GM12878 (cell line): ENCODE results near the gene APCDD1L. TPM values are rescaled to one million over a fixed set of nuclear protein-coding genes. Genes with fewer than 3 reads are reported as not detected.

ENCODE experiments used
- ATAC-seq: fragments of 200-7000 bp; cut with Tn5 transposase; 3 replicates; pipeline ENCODE4 v1.9.1; 2020; ENCODE audit warnings: mild to moderate bottlenecking, moderate library complexity
- BruUV-seq: library from RNA; stranded (reverse); fragments of 400-500 nt; replicated peaks from 2 replicates; lab custom pipeline; 2021; lab: Mats Ljungman, UMichigan
- CTCF ChIA-PET: fragments of 300-600 bp; sonication (Branson Sonifier 250); formaldehyde crosslinking; extraction: SDS; loops from one replicate; lab custom pipeline; 2021; ENCODE audit warnings: inconsistent platforms; lab: Yijun Ruan, JAX
- POLR2A ChIA-PET: fragments of 350-600 bp; formaldehyde crosslinking; extraction: SDS; loops from one replicate; lab custom pipeline; 2021; ENCODE audit warnings: inconsistent platforms; lab: Charles Lee
- RAD21 ChIA-PET: fragments of 300-600 bp; sonication (Branson Sonifier 250); formaldehyde crosslinking; loops from one replicate; lab custom pipeline; 2023; ENCODE audit warnings: antibody characterized with exemption; ENCODE audit not compliant: unreplicated experiment; lab: Charles Lee
- SMC1A ChIA-PET: fragments of 300-600 bp; sonication (Branson Sonifier 250); formaldehyde crosslinking; loops from one replicate; lab custom pipeline; 2023; ENCODE audit not compliant: unreplicated experiment, uncharacterized antibody; lab: Charles Lee
- DNase-seq: peaks from one replicate; pipeline ENCODE4 v3.0.0-alpha.2; 2011; ENCODE audit warnings: low read depth, low spot score
- FAIRE-seq: peaks from 3 replicates; lab custom pipeline; 2011; peaks lifted over from hg19 to GRCh38; lab: Jason Lieb, UNC
- H2AFZ ChIP-seq: 2 replicates; pipeline ENCODE4 v1.6.0; 2011; ENCODE audit warnings: low read depth, low read length, control low read depth; ENCODE audit not compliant: control insufficient read depth
- H3K27ac ChIP-seq: 2 replicates; pipeline ENCODE4 v1.5.1; 2011; ENCODE audit warnings: control low read depth; ENCODE audit not compliant: control insufficient read depth, insufficient read depth
- H3K27me3 ChIP-seq, 2 experiments: replicated peaks in 1 of 2; 2 replicates each; pipeline versions ENCODE4 v1.6.0 to v1.6.1; 2011; ENCODE audit warnings: low read length in 1 of 2; ENCODE audit not compliant: control insufficient read depth in 2 of 2, insufficient read depth in 2 of 2
- H3K36me3 ChIP-seq, 2 experiments: 2 replicates each; pipeline ENCODE4 v1.5.1; 2011; ENCODE audit warnings: low read length in 1 of 2; ENCODE audit not compliant: control insufficient read depth in 2 of 2, insufficient read depth in 2 of 2
- H3K4me1 ChIP-seq: 2 replicates; pipeline ENCODE4 v1.6.1; 2011; ENCODE audit warnings: mild to moderate bottlenecking, low read length, moderate library complexity, mixed read lengths; ENCODE audit not compliant: control insufficient read depth, insufficient read depth
- H3K4me2 ChIP-seq: 2 replicates; pipeline ENCODE4 v1.6.0; 2011; ENCODE audit warnings: control low read depth; ENCODE audit not compliant: control insufficient read depth, insufficient read depth
- H3K4me3 ChIP-seq: fragments of 200-600 bp; sonication (generic); 2 replicates; pipeline ENCODE4 v1.5.1; 2016
- H3K79me2 ChIP-seq: 2 replicates; pipeline ENCODE4 v1.6.0; 2011; ENCODE audit warnings: low read length; ENCODE audit not compliant: control insufficient read depth, insufficient read depth
- H3K9ac ChIP-seq: 2 replicates; pipeline ENCODE4 v1.8.0; 2011; ENCODE audit warnings: low read length, control low read depth, mixed read lengths; ENCODE audit not compliant: control insufficient read depth, insufficient read depth
- H3K9me3 ChIP-seq: replicated peaks from 3 replicates; pipeline ENCODE4 v1.5.1; 2011; ENCODE audit warnings: mild to moderate bottlenecking, low read length; ENCODE audit not compliant: control insufficient read depth, insufficient read depth
- H4K20me1 ChIP-seq: 2 replicates; pipeline ENCODE4 v1.6.0; 2011; ENCODE audit not compliant: control insufficient read depth, insufficient read depth
- CREM ChIP-seq: IDR thresholded peaks from 2 replicates; pipeline ENCODE4 v1.6.1; 2014; ENCODE audit warnings: antibody characterized with exemption, low read depth
- E2F8 ChIP-seq: fragments of 450-650 bp; IDR thresholded peaks from 2 replicates; pipeline ENCODE4 v1.6.1; 2018; ENCODE audit warnings: mild to moderate bottlenecking, low read depth, moderate library complexity; ENCODE audit not compliant: partially characterized antibody
- GABPA ChIP-seq: IDR thresholded peaks from 2 replicates; pipeline ENCODE4 v1.6.1; 2014; ENCODE audit warnings: antibody characterized with exemption, low read depth, mild to moderate bottlenecking, inconsistent platforms
- HDAC6 ChIP-seq: fragments of 200-600 bp; sonication (generic); IDR thresholded peaks from one replicate; pipeline ENCODE4 v1.8.0; 2017; ENCODE audit warnings: antibody characterized with exemption; ENCODE audit not compliant: unreplicated experiment
- NFYB ChIP-seq: IDR thresholded peaks from 2 replicates; pipeline ENCODE4 v1.6.1; 2011; ENCODE audit warnings: low read depth, mild to moderate bottlenecking, low read length, improper control_type of control experiment, moderate library complexity; ENCODE audit not compliant: insufficient read depth
- PAX5 ChIP-seq: IDR thresholded peaks from 2 replicates; pipeline ENCODE4 v1.6.1; 2011; ENCODE audit warnings: low read depth, low read length, borderline replicate concordance
- RAD21 ChIP-seq: IDR thresholded peaks from 2 replicates; pipeline ENCODE4 v1.6.1; 2011; ENCODE audit warnings: mild to moderate bottlenecking, low read depth, low read length, moderate library complexity; ENCODE audit not compliant: insufficient read depth
- RELA ChIP-seq: fragments of 450-650 bp; IDR thresholded peaks from 2 replicates; pipeline ENCODE4 v1.8.0; 2014; ENCODE audit warnings: borderline replicate concordance; ENCODE audit not compliant: partially characterized antibody
- RFX5 ChIP-seq: IDR thresholded peaks from 2 replicates; pipeline ENCODE4 v1.6.1; 2011; ENCODE audit warnings: low read depth, low read length, improper control_type of control experiment
- STAT3 ChIP-seq: IDR thresholded peaks from 2 replicates; pipeline ENCODE4 v1.6.1; 2011; ENCODE audit warnings: low read depth, low read length, improper control_type of control experiment
- TCF7 ChIP-seq: IDR thresholded peaks from 2 replicates; pipeline ENCODE4 v1.6.1; 2014; ENCODE audit warnings: antibody characterized with exemption, borderline replicate concordance
- ZBTB11 ChIP-seq: fragments of 450-650 bp; formaldehyde crosslinking; IDR thresholded peaks from 2 replicates; pipeline ENCODE4 v1.5.0; 2022; ENCODE audit warnings: mild to moderate bottlenecking, missing genetic modification characterization
- ZNF207 ChIP-seq: fragments of 450-650 bp; IDR thresholded peaks from 2 replicates; pipeline ENCODE4 v1.6.1; 2014; ENCODE audit warnings: antibody characterized with exemption, mild to moderate bottlenecking, borderline replicate concordance
- WGBS: methylation state at CpG from one replicate; pipeline ENCODE4 v1.1.6; 2016; ENCODE audit warnings: low lambda C conversion rate; ENCODE audit not compliant: insufficient replicate concordance, insufficient coverage; ENCODE audit errors: missing lambda C conversion rate; 5-methylcytosine and 5-hydroxymethylcytosine counted together
- in situ Hi-C: fragments of 300-500 bp; cut with MboI; formaldehyde crosslinking; loops from 9 replicates; pipeline ENCODE4 v1.14.3; 2018; ENCODE audit warnings: mixed read lengths
- intact Hi-C: fragments of 100-400 bp; cut with micrococcal nuclease; formaldehyde crosslinking; loops from one replicate; pipeline ENCODE4 v1.14.2; 2022; ENCODE audit not compliant: unreplicated experiment
- polyA plus RNA-seq, 11 experiments: library from polyadenylated mRNA; depleted of rRNA in 4 of 11; unstranded in 6 of 11; stranded (reverse) in 5 of 11; fragments of >200 nt; fragmentation: Nextera tagmentation in 4 of 11; fragmentation: Illumina TruSeq in 1 of 11; extraction: Ambion mirVana in 4 of 11; extraction: Trizol in 1 of 11; gene quantifications; 1 replicate in 1 of 11; 2 replicates in 10 of 11; pipeline versions ENCODE4 v1.2.1 to v1.2.3, GENCODE V29; 2011 to 2016; ENCODE audit warnings: inconsistent platforms in 2 of 11, missing spikeins in 2 of 11, low read depth in 1 of 11
- total RNA-seq, 4 experiments: library from RNA; depleted of rRNA in 3 of 4; stranded (reverse); fragments of >200 nt in 3 of 4; fragmentation: Illumina TruSeq in 1 of 4; extraction: Trizol in 1 of 4; gene quantifications; 2 replicates each; pipeline versions ENCODE4 v1.2.1 to v1.2.3, GENCODE V29; 2013 to 2021

Gene APCDD1L
- total and polyA plus RNA-seq, 10 of the 15 experiments (the other 5 are each of a cell fraction or from before 2014, with no cell fraction given), result 0.14 to 0.50 TPM; not detected in 8

- no peak for FAIRE-seq
- Histone ChIP-seq H3K27ac (no peak overlapping the region), H3K4me1 (no peaks in the 10 kb centered on the region), H3K27me3 (no peaks in the 10 kb centered on the region; a peak in 1 of 4 replicates), H3K4me3 (no peak overlapping the region), H3K4me2 (no peak overlapping the region), H2AFZ (no peak overlapping the region)
- ATAC-seq, result no peak
- RAD21 ChIA-PET, result no interaction called here
- TF ChIP-seq CREM (no peak), GABPA (no peak), ZBTB11 (CRISPR knock-in tag) (no peak), NFYB (no peak), RELA (no peak), RFX5 (no peak), E2F8 (no peak), RAD21 (no peak), STAT3 (no peak), HDAC6 (no peak), PAX5 (no peak), TCF7 (no peak), ZNF207 (no peak)
- TF ChIP-seq, all 136 proteins: peak for 0
- Histone ChIP-seq H3K36me3 (no peaks in the 10 kb centered on the region), H3K9ac (no peak overlapping the region), H4K20me1 (no peaks in the 10 kb centered on the region), H3K9me3 (no peaks in the 10 kb centered on the region), H3K79me2 (no peaks in the 10 kb centered on the region)
- no TSS peak for BruUV-seq
- ChIA-PET SMC1A (no interaction called here), CTCF (no interaction called here), POLR2A (no interaction called here)
- WGBS, result 25% methylated on average over 11 of the region's 11 CpGs
- in situ Hi-C loops, result no loop called here
- DNase-seq, result no peak
- intact Hi-C loops, result no loop called here
Measured at GRCh38 chr20:58547623-58548475, 32.6 kb upstream of the APCDD1L start.
